ENCODE results near the gene CADM3. TPM values are rescaled to one million over a fixed set of nuclear protein-coding genes. Genes with fewer than 3 reads are reported as not detected.

Gene CADM3
- total and polyA plus RNA-seq, 2 donors (not counting 3 experiments of a cell fraction or from before 2014, with no cell fraction given), result 2.7 to 6.0 TPM

DNA sequence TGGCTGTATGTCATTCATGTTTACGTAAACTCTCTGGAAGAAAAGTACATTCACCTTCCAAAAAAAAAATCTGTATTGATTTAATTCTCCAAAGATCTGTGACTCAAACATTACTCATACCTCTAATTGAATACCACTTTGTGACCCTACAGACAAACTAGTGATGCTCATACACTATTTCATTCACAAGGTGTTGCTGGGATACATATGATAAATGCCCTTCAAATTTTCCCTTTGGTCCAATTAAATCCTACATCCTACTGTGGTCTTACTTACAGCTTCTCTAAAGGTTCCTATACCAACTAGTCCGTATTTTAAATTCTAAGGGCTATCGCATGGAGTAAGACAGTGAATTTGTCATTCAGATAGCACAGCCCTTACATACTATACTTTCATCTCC, 26.8 kb upstream of the CADM3 start:
- DNase-seq (ENCODE audit: low read depth, low spot score) (no peak), FAIRE-seq (no peak)
- H3K36me3 ChIP-seq (ENCODE audit: control insufficient read depth in 2 of 2, extremely low read depth in 1 of 2, insufficient read depth in 2 of 2, low read length in 2 of 2), result no peaks in the 10 kb centered on the region
- POLR2A ChIA-PET, result no interaction called here
- no peak overlapping the region for H3K27ac ChIP-seq (ENCODE audit: insufficient read depth, low read depth, low read length)
- dilution Hi-C loops (cut with MboI; ENCODE audit: extremely low pct_ligation_motif_present, low sequenced_read_pairs) (no loop called here), intact Hi-C loops (cut with micrococcal nuclease) (no loop called here)
- TF ChIP-seq MYC (IDR thresholded peaks at IDR 0.05; ENCODE audit: low read depth, low read length) (no peak), GATA2 (IDR thresholded peaks at IDR 0.05; ENCODE audit: insufficient read depth, insufficient read length, low read depth, low read length) (no peak), JUN (IDR thresholded peaks at IDR 0.05; ENCODE audit: borderline replicate concordance, insufficient read depth, insufficient read length, low read depth) (no peak), CTCF (IDR thresholded peaks at IDR 0.05; ENCODE audit: extremely low read depth in 1 of 2, insufficient read depth in 1 of 2, low read depth in 1 of 2, low read length in 2 of 2) (no peak), EZH2 (IDR thresholded peaks at IDR 0.05; ENCODE audit: borderline replicate concordance, low read depth, low read length, severe bottlenecking) (no peak), POLR2AphosphoS5 (IDR thresholded peaks at IDR 0.05; ENCODE audit: insufficient read depth, low read depth, low read length) (no peak), FOS (IDR thresholded peaks at IDR 0.05; ENCODE audit: borderline replicate concordance, insufficient read depth, low read length) (no peak), POLR2A (IDR thresholded peaks at IDR 0.05; ENCODE audit: low read depth, low read length) (no peak)
- TF ChIP-seq, protein P1, sequence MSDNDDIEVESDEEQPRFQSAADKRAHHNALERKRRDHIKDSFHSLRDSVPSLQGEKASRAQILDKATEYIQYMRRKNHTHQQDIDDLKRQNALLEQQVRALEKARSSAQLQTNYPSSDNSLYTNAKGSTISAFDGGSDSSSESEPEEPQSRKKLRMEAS (IDR thresholded peaks at IDR 0.05; ENCODE audit: insufficient read depth, insufficient read length), result no peak
- H3K9me3 ChIP-seq (replicated peaks; ENCODE audit: control insufficient read depth, insufficient read depth, low read length), result no peaks in the 10 kb centered on the region
- H2AFZ ChIP-seq (ENCODE audit: low read depth, low read length), result no peak overlapping the region
- H3K79me2 ChIP-seq (ENCODE audit: control insufficient read depth, insufficient read depth, low read length), result no peaks in the 10 kb centered on the region
- BruUV-seq (replicated peaks), result no TSS peak
- CTCF ChIA-PET, result no interaction called here
- no peaks in the 10 kb centered on the region for H4K20me1 ChIP-seq (replicated peaks; ENCODE audit: control insufficient read depth, extremely low read depth, insufficient read depth, low read length)
- no peak overlapping the region for H3K4me2 ChIP-seq (ENCODE audit: insufficient read depth, low read length)
- peaks cover 5% of the 10 kb centered on the region for H3K4me1 ChIP-seq (ENCODE audit: control insufficient read depth, extremely low read depth, insufficient read depth, low read length)
- H3K9me1 ChIP-seq (replicated peaks; ENCODE audit: control insufficient read depth, extremely low read depth, insufficient read depth, low read length), result no peaks in the 10 kb centered on the region
- peaks cover 17 to 37% of the 10 kb centered on the region in 2 experiments for H3K27me3 ChIP-seq (ENCODE audit: control insufficient read depth in 2 of 2, insufficient read depth in 2 of 2, low read length in 2 of 2)
- H3K9ac ChIP-seq (replicated peaks; ENCODE audit: extremely low read depth, insufficient read depth, low read length), result no peak overlapping the region
- no peak overlapping the region for H3K4me3 ChIP-seq (replicated peaks in 1 of 3; ENCODE audit: insufficient read depth in 1 of 3, low read depth in 1 of 3, low read length in 3 of 3)
